ENCODE data around the gene LDLRAD3. TPM values are rescaled to one million over a fixed set of nuclear protein-coding genes. Genes with fewer than 3 reads are reported as not detected.

The LDLRAD3 gene
- total RNA-seq, 1 donor from 2014 or later: 18.2 TPM

GRCh38 chr11:36193721-36194120 lies 249.9 kb downstream of the LDLRAD3 start:
- H3K27me3 Mint-ChIP-seq (ENCODE audit: unreplicated experiment): no peaks in the 10 kb centered on the region

GRCh38 chr11:36195496-36196354 lies 251.9 kb downstream of the LDLRAD3 start:
- Mint-ChIP-seq H3K4me3 (ENCODE audit: unreplicated experiment) (no peak overlapping the region), H3K4me1 (ENCODE audit: unreplicated experiment) (peaks cover 14% of the 10 kb centered on the region), H3K27me3 (ENCODE audit: unreplicated experiment) (no peaks in the 10 kb centered on the region), H3K36me3 (ENCODE audit: unreplicated experiment) (peaks cover 2% of the 10 kb centered on the region), H3K27ac (ENCODE audit: unreplicated experiment) (no peak overlapping the region), H3K9me3 (ENCODE audit: unreplicated experiment) (peaks cover 2% of the 10 kb centered on the region)
- DNase-seq (ENCODE audit: extremely low spot score, unreplicated experiment): no peak
- no peak for TF ChIP-seq CTCF (IDR thresholded peaks at IDR 0.05)

More at GRCh38 chr11:36193721-36194120, 249.9 kb downstream of the LDLRAD3 start:
- Mint-ChIP-seq H3K9me3 (ENCODE audit: unreplicated experiment) (peaks cover 8% of the 10 kb centered on the region), H3K27ac (ENCODE audit: unreplicated experiment) (no peak overlapping the region), H3K4me3 (ENCODE audit: unreplicated experiment) (no peak overlapping the region), H3K36me3 (ENCODE audit: unreplicated experiment) (peaks cover 4% of the 10 kb centered on the region), H3K4me1 (ENCODE audit: unreplicated experiment) (peaks cover 14% of the 10 kb centered on the region)
- no peak for DNase-seq (ENCODE audit: extremely low spot score, unreplicated experiment)
- no peak for TF ChIP-seq CTCF (IDR thresholded peaks at IDR 0.05)

GRCh38 chr11:36196411-36196998 lies 252.6 kb downstream of the LDLRAD3 start:
- peaks cover 14% of the 10 kb centered on the region for H3K4me1 Mint-ChIP-seq (ENCODE audit: unreplicated experiment)
- no peak for TF ChIP-seq CTCF (IDR thresholded peaks at IDR 0.05)
- no peak overlapping the region for H3K4me3 Mint-ChIP-seq (ENCODE audit: unreplicated experiment)
- no peaks in the 10 kb centered on the region for H3K9me3 Mint-ChIP-seq (ENCODE audit: unreplicated experiment)
- H3K27me3 Mint-ChIP-seq (ENCODE audit: unreplicated experiment): no peaks in the 10 kb centered on the region
- peaks cover 2% of the 10 kb centered on the region for H3K36me3 Mint-ChIP-seq (ENCODE audit: unreplicated experiment)
- no peak overlapping the region for H3K27ac Mint-ChIP-seq (ENCODE audit: unreplicated experiment)
- no peak for DNase-seq (ENCODE audit: extremely low spot score, unreplicated experiment)

GRCh38 chr11:36201411-36201810 lies 257.5 kb downstream of the LDLRAD3 start:
- Mint-ChIP-seq H3K36me3 (ENCODE audit: unreplicated experiment) (peaks cover 5% of the 10 kb centered on the region), H3K4me1 (ENCODE audit: unreplicated experiment) (peaks cover 7% of the 10 kb centered on the region), H3K27me3 (ENCODE audit: unreplicated experiment) (no peaks in the 10 kb centered on the region)

More at GRCh38 chr11:36201411-36201810, 257.5 kb downstream of the LDLRAD3 start:
- H3K27ac Mint-ChIP-seq (ENCODE audit: unreplicated experiment): no peak overlapping the region
- H3K4me3 Mint-ChIP-seq (ENCODE audit: unreplicated experiment): no peak overlapping the region
- no peaks in the 10 kb centered on the region for H3K9me3 Mint-ChIP-seq (ENCODE audit: unreplicated experiment)
- no peak for DNase-seq (ENCODE audit: extremely low spot score, unreplicated experiment)
- TF ChIP-seq CTCF (IDR thresholded peaks at IDR 0.05): no peak
